Smooth muscle cell (in vitro differentiated cells): ENCODE results near the gene ARHGEF39. TPM values are rescaled to one million over a fixed set of nuclear protein-coding genes. Genes with fewer than 3 reads are reported as not detected.

ENCODE experiments used
- DNase-seq: peaks from one replicate; lab custom pipeline; 2025; ENCODE audit not compliant: unreplicated experiment; lab: John Stamatoyannopoulos, UW
- H2AFZ ChIP-seq: fragments of 200-600 bp; sonication (generic); 2 replicates; pipeline ENCODE4 v1.6.0; 2016; ENCODE audit warnings: antibody characterized with exemption, low read depth, mild to moderate bottlenecking
- H3F3A ChIP-seq: fragments of 200-600 bp; sonication (generic); 2 replicates; pipeline ENCODE4 v1.6.0; 2017; ENCODE audit warnings: antibody characterized with exemption, low read depth
- H3K27ac ChIP-seq: fragments of 200-600 bp; sonication (generic); 2 replicates; pipeline ENCODE4 v1.5.1; 2016; ENCODE audit warnings: low read depth, mild to moderate bottlenecking
- H3K27me3 ChIP-seq: fragments of 200-600 bp; sonication (generic); 2 replicates; pipeline ENCODE4 v1.6.1; 2016; ENCODE audit warnings: low read depth, mild to moderate bottlenecking
- H3K36me3 ChIP-seq: fragments of 200-600 bp; sonication (generic); 2 replicates; pipeline ENCODE4 v1.5.1; 2016; ENCODE audit warnings: low read depth
- H3K4me1 ChIP-seq: fragments of 200-600 bp; sonication (generic); 2 replicates; pipeline ENCODE4 v1.5.1; 2016; ENCODE audit warnings: low read depth
- H3K4me2 ChIP-seq: fragments of 200-600 bp; sonication (generic); 2 replicates; pipeline ENCODE4 v1.6.0; 2016; ENCODE audit warnings: mild to moderate bottlenecking
- H3K4me3 ChIP-seq: fragments of 200-600 bp; sonication (generic); 2 replicates; pipeline ENCODE4 v1.5.1; 2016; ENCODE audit warnings: mild to moderate bottlenecking
- H3K79me2 ChIP-seq: fragments of 200-600 bp; sonication (generic); 2 replicates; pipeline ENCODE4 v1.6.0; 2016; ENCODE audit warnings: low read depth, mild to moderate bottlenecking
- H3K9ac ChIP-seq: fragments of 200-600 bp; sonication (generic); 2 replicates; pipeline ENCODE4 v1.6.0; 2016; ENCODE audit warnings: low read depth
- H3K9me3 ChIP-seq: fragments of 200-600 bp; sonication (generic); replicated peaks from 2 replicates; pipeline ENCODE4 v1.5.1; 2016; ENCODE audit warnings: low read depth
- H4K20me1 ChIP-seq: fragments of 200-600 bp; sonication (generic); 2 replicates; pipeline ENCODE4 v1.6.0; 2016; ENCODE audit warnings: low read depth
- WGBS: methylation state at CpG from one replicate; pipeline ENCODE4 v1.1.7; 2016; ENCODE audit warnings: low lambda C conversion rate; 5-methylcytosine and 5-hydroxymethylcytosine counted together
- polyA plus RNA-seq: library from polyadenylated mRNA; unstranded; fragments of >200 nt; fragmentation: Nextera tagmentation; extraction: Ambion mirVana; gene quantifications from 2 replicates; pipeline ENCODE4 v1.2.1, GENCODE V29; 2016
- total RNA-seq: library from RNA; depleted of rRNA; stranded (reverse); fragments of >200 nt; gene quantifications from 2 replicates; pipeline ENCODE4 v1.2.3, GENCODE V29; 2014
- TF ChIP-seq, protein P1 (sequence below): fragments of 200-600 bp; sonication (generic); IDR thresholded peaks from 2 replicates; pipeline ENCODE4 v1.5.1; 2017; ENCODE audit warnings: borderline replicate concordance, mild to moderate bottlenecking, antibody characterized with exemption; ENCODE audit not compliant: insufficient read depth, poor library complexity, severe bottlenecking

Gene ARHGEF39
- total and polyA plus RNA-seq, 2 experiments from 2014 or later: 1.9 to 2.1 TPM

DNA sequence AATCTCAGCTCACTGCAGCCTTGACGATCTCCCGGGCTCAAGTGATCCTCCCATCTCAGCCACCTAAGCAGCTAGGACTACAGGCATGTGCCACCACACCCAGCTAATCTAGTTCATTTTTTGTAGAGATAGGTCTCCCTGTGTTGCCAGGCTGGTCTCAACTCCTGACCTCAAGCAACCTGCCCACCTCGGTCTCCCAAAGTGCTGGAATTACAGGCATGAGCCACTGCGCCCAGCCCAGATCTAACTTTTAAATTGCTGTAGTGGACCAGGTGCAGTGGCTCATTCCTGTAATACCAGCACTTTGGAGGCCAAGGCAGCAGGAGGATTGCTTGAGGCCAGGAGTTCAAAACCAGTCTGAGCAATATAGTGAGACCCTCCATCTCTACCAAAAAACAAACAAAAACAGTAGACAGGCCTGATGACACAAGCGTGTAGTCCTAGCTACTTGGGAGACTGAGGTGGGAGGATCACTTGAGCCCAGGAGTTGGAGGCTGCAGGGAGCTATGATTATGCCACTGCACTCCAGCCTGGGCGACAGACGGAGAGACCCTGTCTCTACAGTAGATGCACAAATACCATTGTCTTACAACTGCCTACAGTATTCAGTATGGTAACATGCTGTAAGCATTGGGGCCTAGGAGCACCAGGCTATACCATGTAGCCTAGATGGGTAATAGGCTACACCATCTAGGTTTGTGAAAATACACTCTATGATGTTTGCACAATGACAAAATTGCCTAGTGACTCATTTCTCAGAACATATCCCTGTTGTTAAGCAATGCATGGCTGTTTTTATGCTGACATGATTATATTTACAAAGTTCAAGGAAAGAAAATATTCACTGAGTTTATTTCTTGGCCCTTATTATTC is 12.8 kb downstream of the ARHGEF39 start:
- Histone ChIP-seq H3K4me1 (no peaks in the 10 kb centered on the region), H3K36me3 (no peaks in the 10 kb centered on the region), H3F3A (no peaks in the 10 kb centered on the region), H3K27ac (no peak overlapping the region), H3K27me3 (no peaks in the 10 kb centered on the region), H3K9ac (no peak overlapping the region), H3K4me3 (no peak overlapping the region), H3K4me2 (no peak overlapping the region), H3K79me2 (no peaks in the 10 kb centered on the region), H3K9me3 (no peaks in the 10 kb centered on the region), H2AFZ (no peak overlapping the region), H4K20me1 (no peaks in the 10 kb centered on the region)
- TF ChIP-seq, protein P1, sequence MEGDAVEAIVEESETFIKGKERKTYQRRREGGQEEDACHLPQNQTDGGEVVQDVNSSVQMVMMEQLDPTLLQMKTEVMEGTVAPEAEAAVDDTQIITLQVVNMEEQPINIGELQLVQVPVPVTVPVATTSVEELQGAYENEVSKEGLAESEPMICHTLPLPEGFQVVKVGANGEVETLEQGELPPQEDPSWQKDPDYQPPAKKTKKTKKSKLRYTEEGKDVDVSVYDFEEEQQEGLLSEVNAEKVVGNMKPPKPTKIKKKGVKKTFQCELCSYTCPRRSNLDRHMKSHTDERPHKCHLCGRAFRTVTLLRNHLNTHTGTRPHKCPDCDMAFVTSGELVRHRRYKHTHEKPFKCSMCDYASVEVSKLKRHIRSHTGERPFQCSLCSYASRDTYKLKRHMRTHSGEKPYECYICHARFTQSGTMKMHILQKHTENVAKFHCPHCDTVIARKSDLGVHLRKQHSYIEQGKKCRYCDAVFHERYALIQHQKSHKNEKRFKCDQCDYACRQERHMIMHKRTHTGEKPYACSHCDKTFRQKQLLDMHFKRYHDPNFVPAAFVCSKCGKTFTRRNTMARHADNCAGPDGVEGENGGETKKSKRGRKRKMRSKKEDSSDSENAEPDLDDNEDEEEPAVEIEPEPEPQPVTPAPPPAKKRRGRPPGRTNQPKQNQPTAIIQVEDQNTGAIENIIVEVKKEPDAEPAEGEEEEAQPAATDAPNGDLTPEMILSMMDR: no peak
- WGBS: 89% methylated on average over 7 of the region's 7 CpGs
- no peak for DNase-seq

DNA sequence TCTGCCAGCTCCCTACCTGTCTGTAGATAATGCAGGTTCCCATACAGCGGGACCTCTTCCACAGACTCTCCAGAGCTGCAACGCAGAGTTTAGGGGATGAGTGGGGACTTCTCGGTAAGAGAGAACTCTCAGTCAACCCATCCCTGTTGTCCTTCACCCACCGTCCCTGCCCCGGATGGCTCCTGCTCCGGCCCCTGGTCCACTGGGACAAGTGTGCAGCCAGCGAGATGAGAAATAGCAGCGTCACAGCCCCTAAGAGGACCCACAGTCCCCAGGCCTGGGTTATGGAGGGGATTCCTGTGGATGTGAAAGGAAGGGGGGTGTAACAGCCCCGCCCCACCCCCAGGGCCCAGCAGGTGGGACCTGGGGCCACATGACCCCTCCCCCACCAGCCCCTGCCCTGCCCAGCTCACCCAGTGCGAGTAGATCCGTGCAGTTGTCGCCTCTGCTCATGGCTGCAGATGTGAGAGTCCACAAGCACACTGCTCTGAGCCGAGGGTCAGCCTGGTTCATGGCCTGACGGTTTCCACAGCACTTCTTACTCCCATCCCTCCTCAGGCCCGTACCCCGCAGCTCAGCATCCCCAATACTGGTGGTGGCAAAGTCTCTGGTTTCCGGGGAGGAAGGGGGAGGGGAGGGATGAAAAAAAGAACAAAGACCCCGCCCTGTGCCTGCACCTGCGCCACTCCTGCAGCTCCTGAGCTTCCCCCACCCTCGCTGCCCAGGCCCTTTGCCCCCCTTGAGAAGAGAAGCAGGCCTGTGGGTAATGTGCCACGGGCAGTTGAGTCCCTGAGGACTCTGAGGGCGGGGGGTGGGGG is 14.4 kb downstream of the ARHGEF39 start, which contains the start of gene SIT1:
Gene SIT1 (minus strand): TSS at position 591 of the 818 bp plus-strand sequence. CDS start 78 bp downstream, at position 513.
- H2AFZ ChIP-seq: no peak within 1 kb of the TSS
- no peaks in the 10 kb centered on the region for H3K36me3 ChIP-seq
- no peak within 1 kb of the TSS for H3K4me2 ChIP-seq
- H3K4me3 ChIP-seq: no peak within 1 kb of the TSS
- H3K9me3 ChIP-seq: no peaks in the 10 kb centered on the region
- no peak within 1 kb of the TSS for H3K9ac ChIP-seq
- TF ChIP-seq, protein P1: no peak
- H4K20me1 ChIP-seq: no peaks in the 10 kb centered on the region
- 81% methylated on average over 20 of the region's 22 CpGs for WGBS
- no peak for DNase-seq
- no peaks in the 10 kb centered on the region for H3F3A ChIP-seq
- H3K27me3 ChIP-seq: no peaks in the 10 kb centered on the region
- peaks cover 3% of the 10 kb centered on the region for H3K4me1 ChIP-seq
- H3K27ac ChIP-seq: no peak within 1 kb of the TSS
- no peaks in the 10 kb centered on the region for H3K79me2 ChIP-seq

DNA sequence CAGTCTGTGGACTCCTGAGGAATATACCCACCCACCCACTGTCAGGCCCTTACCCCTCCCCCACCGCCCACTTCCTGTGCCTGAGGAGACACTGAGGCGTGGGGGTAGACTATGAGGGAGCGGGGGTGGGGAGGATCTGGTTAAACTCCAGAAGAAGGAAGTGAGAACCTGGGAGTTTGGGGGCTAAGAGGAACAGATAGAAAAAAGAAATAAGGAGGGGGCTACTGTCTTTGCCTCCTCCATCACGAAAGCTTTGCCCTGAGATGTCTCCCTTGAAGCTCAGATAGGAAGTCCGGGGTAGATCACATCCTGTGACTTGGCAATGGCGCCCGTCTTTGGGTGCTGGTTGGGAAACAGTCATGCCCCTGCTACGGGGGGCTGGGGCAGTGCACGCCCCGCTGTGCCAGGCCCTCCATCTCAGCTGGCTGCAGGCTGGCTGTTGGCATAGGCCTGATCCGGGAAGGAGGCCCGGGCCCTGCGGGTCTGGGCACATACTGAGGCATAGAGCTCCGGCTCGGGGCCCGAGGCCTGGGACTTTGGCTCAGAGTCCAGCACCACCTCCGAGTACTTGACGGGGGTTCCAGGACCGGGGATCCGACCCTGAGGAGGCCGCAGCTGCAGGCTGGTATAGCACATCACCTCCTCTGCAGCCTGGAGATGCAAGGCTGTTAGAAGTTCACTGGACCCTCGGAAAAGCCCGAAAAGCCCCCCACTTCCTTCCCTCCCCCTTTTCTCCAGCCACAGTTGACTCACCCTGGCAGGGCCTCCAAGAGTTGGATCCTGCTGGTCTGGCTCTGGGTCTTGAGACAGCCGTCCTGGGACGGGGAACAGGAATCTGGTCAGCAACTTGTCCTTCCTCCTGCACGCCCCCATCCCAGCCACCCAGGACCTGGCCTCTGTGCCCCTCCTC is 15.3 kb downstream of the ARHGEF39 start:
- H3K27me3 ChIP-seq: no peaks in the 10 kb centered on the region
- no peak overlapping the region for H3K9ac ChIP-seq
- no peak overlapping the region for H3K4me3 ChIP-seq
- WGBS: 88% methylated on average over 24 of the region's 26 CpGs
- TF ChIP-seq, protein P1: no peak
- H2AFZ ChIP-seq: no peak overlapping the region
- no peaks in the 10 kb centered on the region for H3K79me2 ChIP-seq
- peaks cover 4% of the 10 kb centered on the region for H3K4me1 ChIP-seq
- no peak overlapping the region for H3K27ac ChIP-seq
- no peak for DNase-seq
- no peaks in the 10 kb centered on the region for H3K36me3 ChIP-seq
- no peak overlapping the region for H3K4me2 ChIP-seq
- H3K9me3 ChIP-seq: no peaks in the 10 kb centered on the region
- H3F3A ChIP-seq: no peaks in the 10 kb centered on the region
- no peaks in the 10 kb centered on the region for H4K20me1 ChIP-seq
